ENCODE measurements around the gene GNLY. TPM values are rescaled to one million over a fixed set of nuclear protein-coding genes. Genes with fewer than 3 reads are reported as not detected.

The GNLY gene
- total and polyA plus RNA-seq, 2 of the 4 experiments (the other 2 are of a cell fraction), result not detected

DNA sequence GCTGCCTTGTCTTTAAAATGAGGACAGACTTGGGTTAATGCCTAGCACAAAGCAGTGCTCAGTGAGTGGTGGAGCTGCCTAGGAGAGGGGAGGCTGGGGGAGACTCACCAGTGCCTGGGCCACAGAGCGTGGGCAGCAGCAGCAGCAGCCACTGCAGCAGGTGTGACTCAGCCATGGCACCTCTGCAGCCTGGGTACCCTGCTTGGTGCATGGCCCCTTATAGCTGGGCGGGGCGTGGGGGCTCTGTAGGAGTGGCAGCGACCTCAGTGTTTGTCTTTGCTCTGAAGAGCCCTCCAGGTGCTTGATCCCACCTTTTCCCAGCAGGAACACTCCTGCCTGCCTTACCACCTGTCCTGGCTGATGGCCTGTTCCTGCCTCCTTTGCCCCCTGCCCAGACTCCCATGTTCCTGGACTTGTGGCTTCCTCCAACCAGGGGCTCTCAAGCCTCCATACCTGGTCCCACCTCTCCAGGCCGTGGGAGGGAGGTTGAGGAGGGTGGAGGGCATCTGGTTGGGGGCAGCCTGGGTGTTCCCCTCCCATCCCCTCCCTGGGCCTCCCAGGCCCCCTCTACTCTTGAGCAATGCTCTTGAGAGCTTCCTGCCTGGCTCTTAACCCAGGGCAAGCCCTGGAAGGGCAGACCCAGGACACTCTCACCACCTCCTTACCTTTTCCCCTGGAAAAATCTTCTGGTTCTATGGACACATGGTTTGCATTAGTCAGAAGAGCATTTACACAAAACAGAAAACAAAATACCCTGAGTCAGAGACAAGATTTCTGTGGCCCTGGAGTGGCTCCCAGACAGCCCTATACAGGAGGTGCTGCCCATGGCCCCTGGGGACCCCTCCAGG, 25.9 kb upstream of the GNLY start, which contains the start of gene SFTPB:
Gene SFTPB (minus strand): TSS at position 191 of the 848 bp plus-strand sequence. CDS start 16 bp downstream, at position 175.
- H3K56ac ChIP-seq (ENCODE audit: extremely low read depth, insufficient read depth, low read length), result no peak within 1 kb of the TSS
- no peak within 1 kb of the TSS for H2BK120ac ChIP-seq (ENCODE audit: low read depth, low read length)
- dilution Hi-C loops (cut with HindIII; ENCODE audit: low sequenced_read_pairs, unreplicated experiment), result no loop called here
- H2BK5ac ChIP-seq (ENCODE audit: low read depth, low read length, poor library complexity, severe bottlenecking), result no peak within 1 kb of the TSS
- no peak within 1 kb of the TSS for H4K91ac ChIP-seq (ENCODE audit: insufficient read depth, low read depth, low read length)
- no peak within 1 kb of the TSS for H3K9ac ChIP-seq (ENCODE audit: low read depth, low read length)
- H3K4ac ChIP-seq (ENCODE audit: low read depth, low read length), result no peak within 1 kb of the TSS; the same call in 1 of the 2 replicates
- intact Hi-C loops (cut with micrococcal nuclease), result no loop called here
- in situ Hi-C loops (cut with MboI; ENCODE audit: low sequenced_read_pairs), result no loop called here
- H2BK15ac ChIP-seq (ENCODE audit: low read depth, low read length), result no peak within 1 kb of the TSS
- CTCF ChIA-PET, result no interaction called here
- ATAC-seq (ENCODE audit: low read depth) (peak; percentile 77), DNase-seq (peak; percentile 44)
- H2AK5ac ChIP-seq (ENCODE audit: low read depth, low read length), result no peak within 1 kb of the TSS; the same call in 1 of the 2 replicates
- no peak within 1 kb of the TSS for H3K4me3 ChIP-seq (ENCODE audit: insufficient read depth, low read depth, low read length)
- no TSS peak for BruUV-seq (replicated peaks)
- peaks cover 3% of the 10 kb centered on the region for H3K4me1 ChIP-seq (ENCODE audit: control insufficient read depth, insufficient read depth, low read length)
- H3K18ac ChIP-seq (ENCODE audit: low read depth, low read length), result no peak within 1 kb of the TSS
- peak within 1 kb of the TSS; percentile 68 for H2AK9ac ChIP-seq (replicated peaks; ENCODE audit: low read depth, low read length, poor library complexity)
- H3K4me2 ChIP-seq (ENCODE audit: low read depth, low read length), result no peak within 1 kb of the TSS
- peaks cover 4% of the 10 kb centered on the region; the same call in 1 of the 2 replicates for H3K9me1 ChIP-seq (ENCODE audit: insufficient read depth, low read length)
- H3K79me1 ChIP-seq (ENCODE audit: low read depth in 1 of 2, low read length in 2 of 2), result no peaks in the 10 kb centered on the region
- H3K14ac ChIP-seq (replicated peaks; ENCODE audit: low read depth, low read length), result no peak within 1 kb of the TSS
- H3K27ac ChIP-seq (ENCODE audit: insufficient read depth, low read length), result no peak within 1 kb of the TSS
- no peak within 1 kb of the TSS for H4K8ac ChIP-seq (ENCODE audit: low read depth in 2 of 2, low read length in 2 of 2)
- peaks cover 3% of the 10 kb centered on the region; the same call in 1 of the 2 replicates for H3K27me3 ChIP-seq (ENCODE audit: control insufficient read depth, insufficient read depth, low read length)
- no peak within 1 kb of the TSS for H2BK20ac ChIP-seq (ENCODE audit: low read depth, low read length)
- WGBS, 2 experiments (ENCODE audit: extremely low coverage in 2 of 2, insufficient read length in 1 of 2), result 90% methylated on average over 2 of the region's 5 CpGs; no CpG with 5 or more reads in 1 of the 2 experiments
- POLR2A ChIA-PET (ENCODE audit: unreplicated experiment), result no interaction called here
- H3K36me3 ChIP-seq (ENCODE audit: control insufficient read depth, insufficient read depth, low read length), result no peaks in the 10 kb centered on the region
- H3K23ac ChIP-seq (ENCODE audit: low read depth, low read length), result no peak within 1 kb of the TSS
- peak within 1 kb of the TSS; percentile 40 for H2AFZ ChIP-seq (replicated peaks; ENCODE audit: low read length, poor library complexity)
- H3K9me3 ChIP-seq (ENCODE audit: control insufficient read depth, insufficient read depth, low read length), result no peaks in the 10 kb centered on the region
- no peak within 1 kb of the TSS for H4K5ac ChIP-seq (ENCODE audit: low read depth, low read length)
- H4K20me1 ChIP-seq (ENCODE audit: insufficient read depth, low read length), result no peaks in the 10 kb centered on the region
- TF ChIP-seq MXI1 (IDR thresholded peaks at IDR 0.05; ENCODE audit: borderline replicate concordance, low read depth, low read length), result no peak
- TF ChIP-seq MAFK (IDR thresholded peaks at IDR 0.05; ENCODE audit: low read depth, low read length), result no peak
- TF ChIP-seq, protein P1, sequence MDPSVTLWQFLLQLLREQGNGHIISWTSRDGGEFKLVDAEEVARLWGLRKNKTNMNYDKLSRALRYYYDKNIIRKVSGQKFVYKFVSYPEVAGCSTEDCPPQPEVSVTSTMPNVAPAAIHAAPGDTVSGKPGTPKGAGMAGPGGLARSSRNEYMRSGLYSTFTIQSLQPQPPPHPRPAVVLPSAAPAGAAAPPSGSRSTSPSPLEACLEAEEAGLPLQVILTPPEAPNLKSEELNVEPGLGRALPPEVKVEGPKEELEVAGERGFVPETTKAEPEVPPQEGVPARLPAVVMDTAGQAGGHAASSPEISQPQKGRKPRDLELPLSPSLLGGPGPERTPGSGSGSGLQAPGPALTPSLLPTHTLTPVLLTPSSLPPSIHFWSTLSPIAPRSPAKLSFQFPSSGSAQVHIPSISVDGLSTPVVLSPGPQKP (IDR thresholded peaks at IDR 0.05; ENCODE audit: borderline replicate concordance, low read depth, low read length), result no peak
- TF ChIP-seq FOS (IDR thresholded peaks at IDR 0.05; ENCODE audit: low read depth, low read length), result no peak
- no peak for TF ChIP-seq RCOR1 (IDR thresholded peaks at IDR 0.05; ENCODE audit: insufficient replicate concordance, low read length)
- no peak for TF ChIP-seq RFX5 (IDR thresholded peaks at IDR 0.05; ENCODE audit: low read depth, low read length)
- no peak for TF ChIP-seq RAD21 (IDR thresholded peaks at IDR 0.05; ENCODE audit: low read length)
- no peak for TF ChIP-seq SMC3 (IDR thresholded peaks at IDR 0.05; ENCODE audit: low read depth, low read length)
- TF ChIP-seq CHD1 (IDR thresholded peaks at IDR 0.05; ENCODE audit: low read depth, low read length), result no peak
- no peak for TF ChIP-seq CEBPB (IDR thresholded peaks at IDR 0.05; ENCODE audit: low read depth, low read length)
- TF ChIP-seq, protein P2, sequence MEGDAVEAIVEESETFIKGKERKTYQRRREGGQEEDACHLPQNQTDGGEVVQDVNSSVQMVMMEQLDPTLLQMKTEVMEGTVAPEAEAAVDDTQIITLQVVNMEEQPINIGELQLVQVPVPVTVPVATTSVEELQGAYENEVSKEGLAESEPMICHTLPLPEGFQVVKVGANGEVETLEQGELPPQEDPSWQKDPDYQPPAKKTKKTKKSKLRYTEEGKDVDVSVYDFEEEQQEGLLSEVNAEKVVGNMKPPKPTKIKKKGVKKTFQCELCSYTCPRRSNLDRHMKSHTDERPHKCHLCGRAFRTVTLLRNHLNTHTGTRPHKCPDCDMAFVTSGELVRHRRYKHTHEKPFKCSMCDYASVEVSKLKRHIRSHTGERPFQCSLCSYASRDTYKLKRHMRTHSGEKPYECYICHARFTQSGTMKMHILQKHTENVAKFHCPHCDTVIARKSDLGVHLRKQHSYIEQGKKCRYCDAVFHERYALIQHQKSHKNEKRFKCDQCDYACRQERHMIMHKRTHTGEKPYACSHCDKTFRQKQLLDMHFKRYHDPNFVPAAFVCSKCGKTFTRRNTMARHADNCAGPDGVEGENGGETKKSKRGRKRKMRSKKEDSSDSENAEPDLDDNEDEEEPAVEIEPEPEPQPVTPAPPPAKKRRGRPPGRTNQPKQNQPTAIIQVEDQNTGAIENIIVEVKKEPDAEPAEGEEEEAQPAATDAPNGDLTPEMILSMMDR (conservative IDR thresholded peaks at IDR 0.05; ENCODE audit: low read depth, low read length), result no peak
- TF ChIP-seq POLR2A (IDR thresholded peaks at IDR 0.05; ENCODE audit: low read depth, low read length), result no peak
- TF ChIP-seq MAZ (IDR thresholded peaks at IDR 0.05; ENCODE audit: borderline replicate concordance, low read depth, low read length), result no peak
- TF ChIP-seq, protein P3, sequence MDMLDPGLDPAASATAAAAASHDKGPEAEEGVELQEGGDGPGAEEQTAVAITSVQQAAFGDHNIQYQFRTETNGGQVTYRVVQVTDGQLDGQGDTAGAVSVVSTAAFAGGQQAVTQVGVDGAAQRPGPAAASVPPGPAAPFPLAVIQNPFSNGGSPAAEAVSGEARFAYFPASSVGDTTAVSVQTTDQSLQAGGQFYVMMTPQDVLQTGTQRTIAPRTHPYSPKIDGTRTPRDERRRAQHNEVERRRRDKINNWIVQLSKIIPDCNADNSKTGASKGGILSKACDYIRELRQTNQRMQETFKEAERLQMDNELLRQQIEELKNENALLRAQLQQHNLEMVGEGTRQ (IDR thresholded peaks at IDR 0.05; ENCODE audit: low read depth, low read length), result no peak
- TF ChIP-seq BHLHE40 (IDR thresholded peaks at IDR 0.05; ENCODE audit: low read depth, low read length), result no peak

All from IMR-90 (cell line).